GM19324 (cell line): ENCODE measurements around the gene PGM5.
A peak's percentile ranks its signal among the peaks of the same experiment; 100 is the strongest.
"Not testable (repeated sequence)": the region's sequence is repeated elsewhere in the genome, so short reads cannot be mapped to it uniquely, and the experiment has no call there.

Experiments used
- ATAC-seq: cut with Tn5 transposase; IDR thresholded peaks from one replicate; pipeline ENCODE4 v1.9.1; 2021; ENCODE audit warnings: mild to moderate bottlenecking, moderate library complexity; ENCODE audit not compliant: unreplicated experiment, low FRiP score

Gene PGM5

GRCh38 chr9:68375789-68376188 is 19.4 kb downstream of the PGM5 start:
- ATAC-seq: not testable (repeated sequence)

- peak; percentile 75 for ATAC-seq
Observed at GRCh38 chr9:68377723-68378122, 21.3 kb downstream of the PGM5 start.

- ATAC-seq: not testable (repeated sequence)
Observed at GRCh38 chr9:68383894-68384293, 27.5 kb downstream of the PGM5 start.

- not testable (repeated sequence) for ATAC-seq
Observed at GRCh38 chr9:68389558-68389957, 33.1 kb downstream of the PGM5 start.

- not testable (repeated sequence) for ATAC-seq
Observed at GRCh38 chr9:68390737-68391136, 34.3 kb downstream of the PGM5 start.

GRCh38 chr9:68396411-68397094 is 40.1 kb downstream of the PGM5 start:
- not testable (repeated sequence) for ATAC-seq

- not testable (repeated sequence) for ATAC-seq
Observed at GRCh38 chr9:68397095-68397423, 40.6 kb downstream of the PGM5 start.

- not testable (repeated sequence) for ATAC-seq
Observed at GRCh38 chr9:68397796-68398195, 41.4 kb downstream of the PGM5 start.

- not testable (repeated sequence) for ATAC-seq
Observed at GRCh38 chr9:68398324-68398723, 41.9 kb downstream of the PGM5 start.

- not testable (repeated sequence) for ATAC-seq
Observed at GRCh38 chr9:68404421-68405185, 48.2 kb downstream of the PGM5 start.

GRCh38 chr9:68411865-68412264 is 55.5 kb downstream of the PGM5 start:
- not testable (repeated sequence) for ATAC-seq

GRCh38 chr9:68412754-68413153 is 56.3 kb downstream of the PGM5 start:
- ATAC-seq: not testable (repeated sequence)

GRCh38 chr9:68415065-68415464 is 58.7 kb downstream of the PGM5 start:
- ATAC-seq: not testable (repeated sequence)

GRCh38 chr9:68416936-68417564 is 60.6 kb downstream of the PGM5 start:
- no peak for ATAC-seq

GRCh38 chr9:68417762-68418161 is 61.4 kb downstream of the PGM5 start:
- ATAC-seq: no peak

GRCh38 chr9:68418259-68418845 is 61.9 kb downstream of the PGM5 start:
- no peak for ATAC-seq

GRCh38 chr9:68419901-68420300 is 63.5 kb downstream of the PGM5 start:
- no peak for ATAC-seq

GRCh38 chr9:68426755-68427154 is 70.3 kb downstream of the PGM5 start:
- ATAC-seq: no peak

GRCh38 chr9:68427216-68427977 is 71.0 kb downstream of the PGM5 start:
- no peak for ATAC-seq

GRCh38 chr9:68428481-68428880 is 72.1 kb downstream of the PGM5 start:
- ATAC-seq: no peak
